Caco-2 (cell line): ENCODE measurements around the gene RAB6B. TPM values are rescaled to one million over a fixed set of nuclear protein-coding genes. Genes with fewer than 3 reads are reported as not detected.

Experiments used
- BruUV-seq: library from RNA; stranded (reverse); fragments of 400-500 nt; replicated peaks from 2 replicates; lab custom pipeline; 2021; lab: Mats Ljungman, UMichigan
- CTCF ChIA-PET: fragments of 300-600 bp; sonication (Branson Sonifier 250); formaldehyde crosslinking; loops from one replicate; lab custom pipeline; 2022; ENCODE audit warnings: antibody characterized with exemption; lab: Charles Lee
- POLR2A ChIA-PET: fragments of 300-600 bp; sonication (Branson Sonifier 250); formaldehyde crosslinking; loops from one replicate; lab custom pipeline; 2022; ENCODE audit warnings: antibody characterized with exemption; lab: Charles Lee
- DNase-seq, 2 experiments: peaks; one replicate each; pipeline versions ENCODE4 v3.0.0 to v3.0.0-alpha.2; 2020 to 2022
- H3K27me3 ChIP-seq: replicated peaks from 2 replicates; pipeline ENCODE4 v1.6.0; 2011; ENCODE audit warnings: low read length; ENCODE audit not compliant: control insufficient read depth, insufficient read depth
- H3K36me3 ChIP-seq: 2 replicates; pipeline ENCODE4 v1.5.1; 2011; ENCODE audit warnings: low read length; ENCODE audit not compliant: control insufficient read depth, insufficient read depth
- H3K4me1 ChIP-seq: fragments of 250-450 bp; sonication (Bioruptor Pico); 2 replicates; pipeline ENCODE4 v1.5.1; 2020; ENCODE audit warnings: mild to moderate bottlenecking
- H3K4me3 ChIP-seq: 2 replicates; pipeline ENCODE4 v1.5.1; 2011; ENCODE audit warnings: low read depth, mild to moderate bottlenecking, control low read depth, low read length
- H3K9me3 ChIP-seq: fragments of 250-450 bp; sonication (Bioruptor Pico); 2 replicates; pipeline ENCODE4 v1.5.1; 2020; ENCODE audit warnings: mild to moderate bottlenecking, moderate library complexity
- H3K27ac Mint-ChIP-seq: one replicate; pipeline ENCODE4 v1.8.0; 2022; ENCODE audit warnings: mixed read lengths; ENCODE audit not compliant: unreplicated experiment
- H3K27me3 Mint-ChIP-seq: one replicate; pipeline ENCODE4 v1.8.0; 2022; ENCODE audit warnings: mixed read lengths; ENCODE audit not compliant: insufficient read depth, unreplicated experiment
- H3K36me3 Mint-ChIP-seq: one replicate; pipeline ENCODE4 v1.8.0; 2022; ENCODE audit warnings: mild to moderate bottlenecking, mixed read lengths; ENCODE audit not compliant: insufficient read depth, unreplicated experiment
- H3K4me1 Mint-ChIP-seq: one replicate; pipeline ENCODE4 v1.8.0; 2022; ENCODE audit warnings: low read depth, mixed read lengths; ENCODE audit not compliant: unreplicated experiment
- H3K4me3 Mint-ChIP-seq: one replicate; pipeline ENCODE4 v1.8.0; 2022; ENCODE audit warnings: mild to moderate bottlenecking, moderate library complexity, mixed read lengths; ENCODE audit not compliant: unreplicated experiment
- H3K9me3 Mint-ChIP-seq: one replicate; pipeline ENCODE4 v1.8.0; 2022; ENCODE audit warnings: mixed read lengths; ENCODE audit not compliant: unreplicated experiment
- CTCF ChIP-seq, 2 experiments: fragments of 200-600 bp in 1 of 2; IDR thresholded peaks; 1 replicate in 1 of 2; 2 replicates in 1 of 2; pipeline versions ENCODE4 v1.5.1 to v1.8.0; 2011 to 2022; ENCODE audit warnings: antibody characterized with exemption in 1 of 2, control low read depth in 1 of 2, inconsistent platforms in 1 of 2, low read depth in 1 of 2, low read length in 1 of 2, mild to moderate bottlenecking in 1 of 2, moderate library complexity in 1 of 2; ENCODE audit not compliant: insufficient read depth in 1 of 2, severe bottlenecking in 1 of 2, unreplicated experiment in 1 of 2
- intact Hi-C: fragments of 100-400 bp; cut with micrococcal nuclease; formaldehyde crosslinking; loops from one replicate; pipeline ENCODE4 v1.10.0; 2022; ENCODE audit not compliant: unreplicated experiment
- total RNA-seq: library from RNA; stranded (reverse); gene quantifications from 2 replicates; pipeline ENCODE4 v1.2.3, GENCODE V29; 2022

Gene RAB6B
- total RNA-seq, 1 experiment from 2014 or later: 3.2 TPM

- peak in 1 of 2 experiments; percentile 43 for DNase-seq
- H3K27me3 ChIP-seq: no peaks in the 10 kb centered on the region
- Mint-ChIP-seq H3K4me3 (no peak overlapping the region), H3K27ac (no peak overlapping the region), H3K9me3 (no peaks in the 10 kb centered on the region), H3K4me1 (no peaks in the 10 kb centered on the region), H3K36me3 (peaks cover 47% of the 10 kb centered on the region), H3K27me3 (no peaks in the 10 kb centered on the region)
- no peak for TF ChIP-seq CTCF (IDR thresholded peaks at IDR 0.05; ENCODE audit: insufficient read depth in 1 of 2, low read depth in 1 of 2, low read length in 1 of 2, severe bottlenecking in 1 of 2, unreplicated experiment in 1 of 2)
- H3K36me3 ChIP-seq: peaks cover 8% of the 10 kb centered on the region
- BruUV-seq: no TSS peak
- CTCF ChIA-PET: no interaction called here
- intact Hi-C loops: no loop called here
- H3K4me1 ChIP-seq: no peaks in the 10 kb centered on the region
- no peaks in the 10 kb centered on the region for H3K9me3 ChIP-seq
- POLR2A ChIA-PET: no interaction called here
- no peak overlapping the region for H3K4me3 ChIP-seq
Measured at GRCh38 chr3:133821767-133822638, 73.7 kb downstream of the RAB6B start.

GRCh38 chr3:133820889-133821675, 74.6 kb downstream of the RAB6B start:
- POLR2A ChIA-PET: no interaction called here
- Mint-ChIP-seq H3K4me3 (no peak overlapping the region), H3K27me3 (no peaks in the 10 kb centered on the region), H3K4me1 (no peaks in the 10 kb centered on the region), H3K27ac (no peak overlapping the region), H3K36me3 (peaks cover 53% of the 10 kb centered on the region), H3K9me3 (no peaks in the 10 kb centered on the region)
- CTCF ChIA-PET: no interaction called here
- no peak for DNase-seq
- Histone ChIP-seq H3K4me1 (no peaks in the 10 kb centered on the region), H3K9me3 (no peaks in the 10 kb centered on the region), H3K36me3 (peaks cover 8% of the 10 kb centered on the region), H3K27me3 (no peaks in the 10 kb centered on the region), H3K4me3 (no peak overlapping the region)
- no peak for TF ChIP-seq CTCF (IDR thresholded peaks at IDR 0.05; ENCODE audit: insufficient read depth in 1 of 2, low read depth in 1 of 2, low read length in 1 of 2, severe bottlenecking in 1 of 2, unreplicated experiment in 1 of 2)
- BruUV-seq: no TSS peak
- intact Hi-C loops: no loop called here

GRCh38 chr3:133820129-133820528, 75.6 kb downstream of the RAB6B start:
- intact Hi-C loops: no loop called here
- ChIA-PET POLR2A (no interaction called here), CTCF (interaction anchor here (1.2 kb wide), 1 partner anchor 12 kb away, joined by 3 read pairs; no protein-coding TSS in a partner anchor)
- Mint-ChIP-seq H3K27me3 (no peaks in the 10 kb centered on the region), H3K27ac (no peak overlapping the region), H3K4me1 (no peaks in the 10 kb centered on the region), H3K9me3 (no peaks in the 10 kb centered on the region), H3K4me3 (no peak overlapping the region), H3K36me3 (peaks cover 60% of the 10 kb centered on the region)
- no peaks in the 10 kb centered on the region for H3K4me1 ChIP-seq
- no peak for DNase-seq
- H3K36me3 ChIP-seq: peaks cover 8% of the 10 kb centered on the region
- TF ChIP-seq CTCF (IDR thresholded peaks at IDR 0.05; ENCODE audit: insufficient read depth in 1 of 2, low read depth in 1 of 2, low read length in 1 of 2, severe bottlenecking in 1 of 2, unreplicated experiment in 1 of 2): no peak
- no peaks in the 10 kb centered on the region for H3K9me3 ChIP-seq
- H3K4me3 ChIP-seq: no peak overlapping the region
- BruUV-seq: TSS peak; percentile 65
- no peaks in the 10 kb centered on the region for H3K27me3 ChIP-seq
